TTC549 (cell line): ENCODE data around the gene TBCD.

Source experiments
- FAIRE-seq: peaks from 2 replicates; lab custom pipeline; 2012; peaks lifted over from hg19 to GRCh38; lab: Jason Lieb, UNC

TBCD gene

GRCh38 chr17:82812058-82812457 lies 60.2 kb downstream of the TBCD start:
- no peak for FAIRE-seq

GRCh38 chr17:82812601-82813000 lies 60.7 kb downstream of the TBCD start:
- FAIRE-seq: no peak

- FAIRE-seq: no peak
These were observed 61.6 kb downstream of the TBCD start for GRCh38 chr17:82813299-82814051.

- FAIRE-seq: no peak
These were observed 63.0 kb downstream of the TBCD start for GRCh38 chr17:82814834-82815233.

GRCh38 chr17:82815354-82815753 lies 63.5 kb downstream of the TBCD start:
- FAIRE-seq: no peak

- FAIRE-seq: no peak
These were observed 64.0 kb downstream of the TBCD start for GRCh38 chr17:82815790-82816305.

GRCh38 chr17:82816358-82816757 lies 64.5 kb downstream of the TBCD start:
- no peak for FAIRE-seq

GRCh38 chr17:82817947-82818346 lies 66.1 kb downstream of the TBCD start:
- no peak for FAIRE-seq

GRCh38 chr17:82820278-82821251 lies 68.7 kb downstream of the TBCD start:
- FAIRE-seq: no peak

DNA sequence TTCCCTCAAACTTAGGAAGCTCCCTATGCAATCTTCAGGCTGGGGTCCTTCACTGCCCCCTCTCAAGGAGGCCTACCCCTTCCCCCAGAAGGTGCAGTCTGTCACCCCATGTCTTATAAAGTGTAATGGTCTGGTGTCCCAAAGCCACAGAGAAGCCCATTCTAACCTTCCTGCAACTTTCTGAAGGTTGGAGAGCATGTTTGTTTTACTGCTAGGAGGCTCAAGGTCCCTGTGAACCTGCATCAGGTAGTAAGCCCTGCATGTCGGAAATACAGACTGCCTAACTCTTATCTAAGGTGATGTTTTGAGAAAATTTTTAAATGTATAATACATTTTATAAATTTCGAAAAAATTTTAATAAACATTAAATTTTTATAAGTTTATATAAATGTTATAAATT lies 69.7 kb downstream of the TBCD start:
- FAIRE-seq: no peak

GRCh38 chr17:82822281-82822680 lies 70.4 kb downstream of the TBCD start:
- no peak for FAIRE-seq

DNA sequence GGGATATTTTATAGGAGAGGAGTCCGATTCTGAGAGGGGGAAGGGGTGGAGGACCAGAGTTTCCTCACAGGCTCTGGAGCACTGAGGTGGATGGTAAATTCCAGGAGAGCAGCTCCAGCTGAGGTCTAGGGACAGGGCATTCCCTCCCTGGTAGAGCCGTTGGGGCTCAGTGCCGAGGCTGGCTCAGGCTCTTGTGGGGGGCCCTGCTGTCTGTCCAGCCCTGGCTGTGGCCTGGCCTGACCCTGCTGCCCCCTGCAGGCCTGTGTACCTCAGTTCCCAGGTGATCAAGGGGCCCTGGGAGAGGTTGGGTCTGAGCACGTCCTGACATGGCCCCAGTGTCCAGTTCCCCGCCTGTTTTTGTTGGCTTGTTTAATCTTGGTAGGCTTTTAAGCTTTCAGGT lies 71.1 kb downstream of the TBCD start:
- FAIRE-seq: no peak

DNA sequence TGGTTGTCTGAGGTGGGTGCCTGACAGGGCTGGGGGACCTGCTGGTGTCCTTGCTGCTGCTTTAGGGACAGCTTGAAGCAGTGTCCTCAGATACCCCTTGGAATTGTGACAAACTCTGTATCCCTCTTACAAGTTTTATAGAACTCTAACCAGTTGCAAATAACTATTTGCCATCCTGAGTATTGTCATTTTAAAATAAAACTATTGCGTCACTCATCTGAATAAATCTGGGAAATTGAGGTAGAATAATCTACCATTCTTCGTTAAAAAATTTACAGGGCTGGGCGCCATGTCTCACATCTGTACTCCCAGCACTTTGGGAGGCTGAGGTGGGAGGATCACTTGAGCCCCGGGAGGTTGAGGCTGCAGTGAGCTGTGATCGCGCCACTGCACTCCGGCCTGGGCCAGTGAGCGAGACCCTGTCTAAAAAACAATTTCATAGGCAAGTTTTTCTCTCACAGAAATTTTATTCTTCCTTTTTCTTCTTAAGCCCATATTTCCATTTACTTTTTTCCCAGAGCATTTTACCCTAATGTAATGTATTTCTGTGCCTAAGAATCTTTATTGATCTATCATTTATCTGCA lies 73.8 kb downstream of the TBCD start:
- no peak for FAIRE-seq

DNA sequence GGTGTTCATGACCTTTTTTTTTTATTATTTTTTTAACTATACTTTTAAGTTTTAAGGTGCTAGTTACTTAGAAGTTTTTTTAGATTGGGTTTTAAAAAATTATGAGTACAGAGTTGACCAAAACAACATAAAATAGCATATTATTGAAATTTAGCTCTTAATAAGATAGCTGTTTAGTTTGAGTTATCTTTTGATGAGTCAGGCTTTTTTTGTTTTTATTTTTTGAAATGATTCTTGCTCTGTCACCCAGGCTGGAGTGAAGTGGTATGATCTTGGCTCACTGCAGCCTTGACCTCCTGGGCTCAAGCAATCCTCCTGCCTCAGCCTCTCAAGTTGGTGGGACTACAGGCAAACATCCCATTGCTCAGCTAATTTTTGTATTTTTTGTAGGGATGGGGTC lies 74.3 kb downstream of the TBCD start:
- FAIRE-seq: no peak

DNA sequence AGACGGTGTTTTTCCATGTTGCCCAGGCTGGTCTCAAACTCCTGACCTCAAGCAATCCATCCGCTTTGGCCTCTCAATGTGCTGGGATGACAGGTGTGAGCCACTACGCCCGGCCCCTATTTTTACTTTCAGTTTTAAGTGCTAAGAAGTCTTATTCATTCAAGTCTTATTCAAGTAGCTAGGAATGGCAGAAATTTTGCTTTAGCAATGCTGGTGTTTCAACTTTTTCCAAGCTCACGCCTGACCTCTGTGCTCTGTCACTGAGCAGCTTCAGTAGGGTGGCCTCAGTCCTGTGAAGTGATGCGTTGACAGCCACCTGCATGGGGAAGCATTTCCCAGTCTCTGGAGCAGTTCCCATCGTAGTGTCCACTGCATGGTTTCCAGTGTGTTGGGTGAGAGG lies 75.1 kb downstream of the TBCD start:
- no peak for FAIRE-seq

DNA sequence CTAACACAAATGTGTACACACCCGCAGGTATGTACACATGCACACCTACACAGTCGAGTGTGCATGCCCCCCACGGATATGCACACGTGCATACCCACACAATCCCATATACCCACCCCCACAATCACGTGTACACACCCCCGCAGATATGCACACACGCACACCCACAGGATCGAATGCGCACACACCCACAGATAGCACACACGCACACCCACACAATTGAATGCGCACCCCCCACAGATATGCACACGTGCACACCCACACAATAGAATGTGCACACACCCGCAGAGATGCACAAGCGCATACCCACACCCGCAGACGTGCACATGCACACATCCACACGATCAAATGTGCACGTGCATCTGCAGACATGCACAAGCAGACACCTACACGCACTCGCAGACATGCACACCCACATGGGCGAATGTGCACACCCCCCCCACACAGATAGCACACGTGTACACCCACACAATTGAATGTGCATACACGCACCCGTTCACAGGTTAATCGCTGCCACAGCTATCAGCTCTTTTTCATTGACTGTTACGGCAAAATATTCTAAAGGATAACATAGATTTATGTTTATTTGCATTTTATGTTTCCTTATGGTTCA lies 77.1 kb downstream of the TBCD start:
- no peak for FAIRE-seq

- no peak for FAIRE-seq
These were observed 78.4 kb downstream of the TBCD start for GRCh38 chr17:82830249-82830661.

DNA sequence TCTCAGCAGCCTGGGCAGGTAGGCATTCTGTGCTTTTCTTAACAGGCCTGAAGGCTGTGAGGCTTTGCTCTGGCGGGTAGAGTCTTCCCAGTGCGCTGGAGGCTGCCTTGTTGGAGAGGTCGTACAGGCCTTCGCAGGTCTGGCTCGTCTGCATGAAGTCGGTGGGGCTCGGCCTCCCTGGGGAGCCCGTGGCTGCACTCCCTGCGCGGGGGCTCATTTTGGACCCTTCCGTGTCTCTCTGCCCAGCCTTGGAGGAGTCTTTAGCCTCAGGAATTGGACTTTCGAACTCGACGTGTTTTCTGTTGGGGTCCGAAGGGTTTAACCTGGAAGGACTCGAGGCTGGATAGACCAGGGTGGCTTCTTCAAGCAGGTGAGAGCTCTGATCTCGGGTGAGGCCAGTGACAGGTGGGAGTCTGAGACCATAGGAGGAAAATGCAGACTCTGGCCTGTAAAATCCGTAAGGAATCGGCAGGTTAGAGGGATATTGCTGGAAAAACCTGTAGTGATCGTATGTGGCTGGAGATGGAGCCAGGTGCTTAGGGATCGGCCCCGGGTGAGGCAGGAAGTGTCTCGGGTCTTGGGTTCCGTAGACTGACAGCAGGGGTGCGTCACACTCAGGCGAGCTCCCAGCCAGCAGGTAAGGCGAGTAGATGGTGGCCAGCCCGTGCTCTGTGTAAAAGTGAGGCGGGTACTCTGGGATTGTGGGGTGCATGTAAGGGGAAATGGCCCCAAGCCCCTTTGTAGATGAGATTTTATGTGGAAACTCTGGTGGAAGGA lies 79.4 kb downstream of the TBCD start:
- FAIRE-seq: no peak

DNA sequence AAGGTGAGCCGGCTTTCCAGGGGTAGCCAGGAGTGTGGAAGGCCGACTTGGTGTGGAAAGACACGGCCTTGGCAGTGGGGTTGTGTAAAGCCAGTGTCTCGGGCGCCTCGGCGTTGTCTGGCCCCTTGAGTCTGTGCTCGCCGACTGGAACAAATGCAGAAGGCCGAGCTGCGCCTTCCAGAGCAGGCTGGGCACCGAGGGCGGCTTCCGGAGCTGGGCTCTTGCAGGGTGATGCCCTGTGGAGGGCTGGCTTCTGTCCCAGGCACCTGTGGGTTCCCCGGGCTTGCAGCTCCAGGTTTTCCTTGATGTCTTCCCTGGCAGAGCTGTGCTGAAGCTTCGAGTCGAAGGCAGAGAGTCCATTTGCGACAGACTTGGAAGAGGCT lies 79.9 kb downstream of the TBCD start:
- no peak for FAIRE-seq

GRCh38 chr17:82832411-82832810 lies 80.5 kb downstream of the TBCD start:
- FAIRE-seq: no peak

DNA sequence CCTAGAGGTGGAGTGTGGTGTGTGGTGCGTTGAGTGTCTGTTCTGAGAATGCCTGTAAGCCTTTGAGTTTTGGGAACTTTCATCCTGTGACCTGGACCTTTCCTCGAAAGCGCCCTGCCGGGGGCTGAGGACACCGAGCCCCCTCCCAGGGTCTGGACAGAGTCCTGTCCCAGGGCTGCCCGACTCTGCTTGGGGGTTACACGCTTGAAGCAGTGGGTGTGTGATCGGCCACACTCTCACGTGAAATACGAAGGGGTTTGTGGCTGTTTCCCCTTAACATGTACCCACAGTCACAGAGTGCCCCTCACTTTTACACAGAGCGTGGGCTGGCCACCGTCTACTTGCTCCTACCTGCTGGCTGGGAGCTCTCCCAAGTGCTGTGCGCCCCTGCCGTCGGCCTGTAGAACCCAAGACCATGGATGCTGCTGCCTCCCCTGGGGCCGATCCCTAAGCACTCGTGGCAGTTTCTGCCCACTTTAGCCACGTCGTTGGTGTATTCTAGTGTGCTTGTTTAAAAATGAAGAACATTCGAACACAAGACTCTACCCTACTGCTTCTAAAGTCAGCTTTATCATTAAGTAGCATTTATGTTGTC lies 81.1 kb downstream of the TBCD start:
- FAIRE-seq: no peak
